ENCODE measurements around the gene TSPAN5. TPM values are rescaled to one million over a fixed set of nuclear protein-coding genes. Genes with fewer than 3 reads are reported as not detected.

TSPAN5 gene
- total and polyA plus RNA-seq, 2 experiments from 2014 or later, result 22.4 to 35.9 TPM

GRCh38 chr4:98573791-98574190, 84.6 kb downstream of the TSPAN5 start:
- no peaks in the 10 kb centered on the region for H3K9me2 ChIP-seq (replicated peaks; ENCODE audit: insufficient read depth)
- no peak for TF ChIP-seq EZH2 (IDR thresholded peaks at IDR 0.05; ENCODE audit: borderline replicate concordance)
- no peak for TF ChIP-seq EZH2phosphoT487 (IDR thresholded peaks at IDR 0.05; ENCODE audit: low read depth, severe bottlenecking, unreplicated experiment)
- no peak for TF ChIP-seq CTCF (IDR thresholded peaks at IDR 0.05; ENCODE audit: poor library complexity)
- no peak overlapping the region for H3K4me3 ChIP-seq
- no peaks in the 10 kb centered on the region for H3K27me3 ChIP-seq
- peaks cover 21% of the 10 kb centered on the region for H3K4me1 ChIP-seq (ENCODE audit: insufficient read depth)
- DNase-seq (ENCODE audit: low spot score), result no peak
- no peak overlapping the region for H2AFZ ChIP-seq
- WGBS (ENCODE audit: low lambda C conversion rate, missing lambda C conversion rate), result 59% methylated on average over 2 of the region's 2 CpGs
- no peak overlapping the region for H3K27ac ChIP-seq
- no peaks in the 10 kb centered on the region for H4K20me1 ChIP-seq (ENCODE audit: insufficient read depth, poor library complexity, severe bottlenecking)
- peaks cover 11% of the 10 kb centered on the region for H3K79me2 ChIP-seq
- H3K4me2 ChIP-seq, result no peak overlapping the region
- no peaks in the 10 kb centered on the region for H3K9me3 ChIP-seq (ENCODE audit: low read depth)
- H3K36me3 ChIP-seq (replicated peaks; ENCODE audit: insufficient read depth, low read depth), result no peaks in the 10 kb centered on the region

GRCh38 chr4:98572697-98573096, 85.7 kb downstream of the TSPAN5 start:
- Histone ChIP-seq H3K4me1 (ENCODE audit: insufficient read depth) (peaks cover 26% of the 10 kb centered on the region), H3K27me3 (no peaks in the 10 kb centered on the region), H3K79me2 (peaks cover 8% of the 10 kb centered on the region), H3K9me2 (replicated peaks; ENCODE audit: insufficient read depth) (no peaks in the 10 kb centered on the region), H3K27ac (peak overlapping the region; percentile 73), H3K4me3 (no peak overlapping the region), H3K36me3 (replicated peaks; ENCODE audit: insufficient read depth, low read depth) (no peaks in the 10 kb centered on the region), H3K9me3 (ENCODE audit: low read depth) (no peaks in the 10 kb centered on the region), H2AFZ (no peak overlapping the region), H4K20me1 (ENCODE audit: insufficient read depth, poor library complexity, severe bottlenecking) (no peaks in the 10 kb centered on the region), H3K4me2 (peak overlapping the region; percentile 38)
- WGBS (ENCODE audit: low lambda C conversion rate, missing lambda C conversion rate), result 42% methylated on average over 2 of the region's 2 CpGs
- DNase-seq (ENCODE audit: low spot score), result no peak
- TF ChIP-seq EZH2phosphoT487 (IDR thresholded peaks at IDR 0.05; ENCODE audit: low read depth, severe bottlenecking, unreplicated experiment) (no peak), EZH2 (IDR thresholded peaks at IDR 0.05; ENCODE audit: borderline replicate concordance) (no peak), CTCF (IDR thresholded peaks at IDR 0.05; ENCODE audit: poor library complexity) (no peak)

GRCh38 chr4:98571161-98571786, 87.1 kb downstream of the TSPAN5 start:
- H3K4me2 ChIP-seq, result no peak overlapping the region
- peaks cover 29% of the 10 kb centered on the region for H3K4me1 ChIP-seq (ENCODE audit: insufficient read depth)
- no peaks in the 10 kb centered on the region for H3K9me2 ChIP-seq (replicated peaks; ENCODE audit: insufficient read depth)
- H4K20me1 ChIP-seq (ENCODE audit: insufficient read depth, poor library complexity, severe bottlenecking), result no peaks in the 10 kb centered on the region
- no peaks in the 10 kb centered on the region for H3K27me3 ChIP-seq
- no peak for DNase-seq (ENCODE audit: low spot score)
- H3K4me3 ChIP-seq, result no peak overlapping the region
- no peaks in the 10 kb centered on the region for H3K36me3 ChIP-seq (replicated peaks; ENCODE audit: insufficient read depth, low read depth)
- no peak overlapping the region for H2AFZ ChIP-seq
- WGBS (ENCODE audit: low lambda C conversion rate, missing lambda C conversion rate), result 82% methylated on average over 11 of the region's 11 CpGs
- no peaks in the 10 kb centered on the region for H3K9me3 ChIP-seq (ENCODE audit: low read depth)
- no peak overlapping the region for H3K27ac ChIP-seq
- TF ChIP-seq CTCF (IDR thresholded peaks at IDR 0.05; ENCODE audit: poor library complexity), result no peak
- TF ChIP-seq EZH2 (IDR thresholded peaks at IDR 0.05; ENCODE audit: borderline replicate concordance), result no peak
- no peak for TF ChIP-seq EZH2phosphoT487 (IDR thresholded peaks at IDR 0.05; ENCODE audit: low read depth, severe bottlenecking, unreplicated experiment)
- H3K79me2 ChIP-seq, result peaks cover 8% of the 10 kb centered on the region

Data from hepatocyte (in vitro differentiated cells).